HUES6 (cell line): ENCODE data around the gene PAQR9.

ENCODE experiments used
- H3K27ac ChIP-seq: 2 replicates; pipeline ENCODE4 v1.7.0; 2013; ENCODE audit warnings: low read depth, mild to moderate bottlenecking, low read length, inconsistent platforms
- H3K27me3 ChIP-seq: 2 replicates; pipeline ENCODE4 v1.6.1; 2013; ENCODE audit warnings: low read length; ENCODE audit not compliant: control insufficient read depth, insufficient read depth
- H3K36me3 ChIP-seq: 2 replicates; pipeline ENCODE4 v1.6.1; 2013; ENCODE audit warnings: low read length; ENCODE audit not compliant: control insufficient read depth, insufficient read depth
- H3K4me1 ChIP-seq: 2 replicates; pipeline ENCODE4 v1.6.1; 2013; ENCODE audit warnings: low read length; ENCODE audit not compliant: control insufficient read depth, insufficient read depth
- H3K4me3 ChIP-seq: 2 replicates; pipeline ENCODE4 v1.5.1; 2013; ENCODE audit warnings: low read depth, low read length
- H3K9ac ChIP-seq: one replicate; pipeline ENCODE4 v1.6.1; 2013; ENCODE audit warnings: mild to moderate bottlenecking, low read length
- H3K9me3 ChIP-seq: 2 replicates; pipeline ENCODE4 v1.6.1; 2013; ENCODE audit warnings: low read depth, low read length; ENCODE audit not compliant: control insufficient read depth, insufficient read depth

The PAQR9 gene

DNA sequence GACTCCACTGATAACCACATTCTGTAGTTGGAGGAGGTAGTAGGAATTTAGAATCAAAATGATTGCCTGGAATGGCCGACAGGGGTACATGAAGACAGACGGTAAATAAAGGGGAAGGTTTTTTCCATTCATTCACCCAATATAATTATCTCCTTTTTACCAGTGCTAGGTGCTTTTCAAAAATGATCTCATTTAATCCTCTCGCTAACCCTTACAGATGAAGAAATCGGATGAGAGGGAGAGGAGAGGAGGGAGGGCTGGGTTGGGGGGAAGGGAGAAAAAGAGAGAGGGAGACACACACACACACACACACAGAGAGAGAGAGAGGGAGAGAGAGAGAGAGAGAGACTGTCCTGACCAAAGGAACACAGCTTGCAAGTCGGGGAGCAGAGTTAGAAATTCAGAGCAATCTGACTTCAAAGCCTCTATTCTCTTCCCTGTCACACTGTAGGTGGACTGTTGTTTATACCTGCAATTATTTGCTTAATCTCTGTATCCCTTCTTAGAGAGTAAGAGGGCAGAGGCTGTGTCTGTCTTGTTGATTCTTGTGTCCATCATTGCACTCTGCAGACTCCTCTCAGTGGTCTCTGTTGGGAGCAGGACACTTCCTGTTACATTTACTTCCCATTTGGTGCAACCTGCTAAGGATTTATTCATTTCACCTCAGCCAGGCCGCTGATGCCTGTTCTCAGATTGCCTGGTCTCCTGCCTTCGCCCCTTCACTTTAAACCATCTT lies 18.7 kb upstream of the PAQR9 start:
- Histone ChIP-seq H3K27me3 (no peaks in the 10 kb centered on the region), H3K4me3 (no peak overlapping the region), H3K4me1 (peaks cover 19% of the 10 kb centered on the region), H3K36me3 (no peaks in the 10 kb centered on the region), H3K9me3 (no peaks in the 10 kb centered on the region), H3K9ac (no peak overlapping the region), H3K27ac (no peak overlapping the region)

DNA sequence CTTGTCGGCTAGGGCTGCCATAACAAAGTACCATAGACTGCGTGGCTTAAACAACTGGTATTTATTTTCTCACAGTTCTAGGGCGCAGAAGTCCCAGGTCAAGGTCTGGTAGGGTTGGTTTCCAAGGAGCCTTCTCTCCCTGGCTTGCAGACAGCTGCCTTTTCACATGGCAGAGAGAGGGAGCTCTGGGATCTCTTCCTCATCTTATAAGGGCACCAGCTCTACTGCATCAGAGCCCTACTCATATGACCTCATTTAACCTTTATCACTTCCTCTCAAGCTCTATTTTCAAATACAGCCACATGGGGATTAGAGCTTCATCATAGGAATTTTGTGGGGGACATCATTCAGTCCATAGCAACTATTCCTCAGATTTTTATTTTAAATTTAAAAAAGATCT lies 17.6 kb upstream of the PAQR9 start:
- no peaks in the 10 kb centered on the region for H3K36me3 ChIP-seq
- no peak overlapping the region for H3K9ac ChIP-seq
- H3K9me3 ChIP-seq, result no peaks in the 10 kb centered on the region
- H3K4me3 ChIP-seq, result no peak overlapping the region
- H3K4me1 ChIP-seq, result peaks cover 18% of the 10 kb centered on the region
- H3K27me3 ChIP-seq, result no peaks in the 10 kb centered on the region
- H3K27ac ChIP-seq, result no peak overlapping the region

DNA sequence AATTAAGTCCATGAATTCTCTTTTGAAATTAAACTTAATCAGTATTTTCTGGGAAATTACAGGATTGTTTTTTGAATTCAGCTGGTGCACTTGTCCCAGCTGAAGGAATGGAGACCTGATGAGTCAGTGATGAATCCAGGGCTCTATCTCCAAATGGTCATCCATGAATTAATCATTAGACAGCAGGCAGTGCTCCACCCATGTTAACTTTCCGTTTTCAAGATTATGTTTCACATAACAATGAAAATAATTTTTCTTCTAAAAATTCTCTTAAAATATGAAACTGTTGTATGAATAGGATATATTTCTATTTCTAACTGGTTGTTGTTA lies 13.9 kb upstream of the PAQR9 start:
- Histone ChIP-seq H3K9ac (no peak overlapping the region), H3K27me3 (no peaks in the 10 kb centered on the region), H3K4me1 (peaks cover 16% of the 10 kb centered on the region), H3K27ac (no peak overlapping the region), H3K4me3 (no peak overlapping the region), H3K36me3 (no peaks in the 10 kb centered on the region), H3K9me3 (no peaks in the 10 kb centered on the region)

DNA sequence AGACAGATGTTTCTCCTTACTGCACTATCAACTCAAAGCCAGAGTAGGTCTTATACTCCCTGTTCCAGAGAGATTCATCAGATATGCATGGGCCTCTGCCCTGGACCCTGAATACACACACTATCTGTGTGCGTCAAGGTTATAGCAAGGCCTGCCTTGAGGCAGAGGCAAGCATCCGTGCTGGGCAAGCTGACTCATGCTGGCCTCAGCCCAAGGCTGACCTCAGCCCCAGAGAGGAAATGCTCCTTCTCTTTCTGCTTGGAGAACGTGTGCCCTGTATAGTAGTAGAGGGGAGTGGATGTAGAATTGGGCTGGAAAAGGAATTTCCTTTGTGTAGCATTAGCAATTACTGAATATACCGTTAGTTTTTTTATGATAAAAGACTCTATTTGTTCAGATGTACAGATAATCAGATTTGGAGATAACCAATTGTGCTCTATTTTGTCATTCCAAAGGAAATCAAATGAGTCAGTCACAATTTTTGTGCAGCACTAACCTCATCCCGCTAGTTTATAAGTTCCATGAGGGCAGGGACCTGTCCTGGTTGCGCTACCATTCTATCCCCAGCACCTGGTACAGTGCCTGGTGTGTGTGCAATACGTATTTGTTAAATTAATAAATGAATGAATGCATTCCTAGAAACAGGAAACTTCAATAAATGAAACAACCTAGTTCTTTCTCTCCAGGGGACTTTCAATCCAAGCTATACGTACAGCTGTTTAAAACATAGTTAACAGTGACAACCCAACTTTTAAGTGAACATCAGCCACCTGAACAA lies 13.3 kb upstream of the PAQR9 start:
- Histone ChIP-seq H3K4me1 (peaks cover 11% of the 10 kb centered on the region), H3K9ac (no peak overlapping the region), H3K36me3 (no peaks in the 10 kb centered on the region), H3K27me3 (no peaks in the 10 kb centered on the region), H3K27ac (no peak overlapping the region), H3K4me3 (no peak overlapping the region), H3K9me3 (no peaks in the 10 kb centered on the region)

DNA sequence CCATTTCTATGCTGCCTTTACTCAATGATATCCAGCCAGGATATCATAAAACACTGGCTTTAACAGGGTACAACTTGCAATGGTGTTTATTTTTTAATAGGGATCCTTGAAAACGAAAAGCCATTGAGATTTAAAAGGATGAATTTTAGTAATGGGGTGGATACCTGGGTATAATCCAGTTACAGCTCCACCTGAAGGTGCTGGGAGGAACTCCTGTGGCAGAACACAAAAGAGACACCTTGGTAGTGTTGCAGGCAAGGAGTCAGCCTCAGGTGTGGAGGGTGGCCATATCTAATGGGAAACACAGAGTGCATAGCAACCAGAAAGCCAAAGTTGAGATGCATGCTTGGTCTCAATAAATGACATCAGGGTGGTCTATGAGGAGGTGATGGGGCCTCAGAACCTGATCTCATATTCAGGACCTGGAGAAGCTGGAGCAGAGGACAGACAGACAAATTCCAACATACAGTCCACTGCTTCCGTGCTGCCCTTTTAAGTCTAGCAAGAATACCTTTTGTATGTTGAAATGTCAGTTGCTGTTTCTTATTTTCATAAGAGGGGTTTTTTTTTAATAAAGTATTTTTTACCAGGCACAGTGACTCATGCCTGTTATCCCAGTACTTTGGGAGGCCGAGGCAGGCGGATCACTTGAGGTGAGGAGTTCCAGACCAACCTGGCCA lies 12.0 kb upstream of the PAQR9 start:
- H3K27ac ChIP-seq, result no peak overlapping the region

DNA sequence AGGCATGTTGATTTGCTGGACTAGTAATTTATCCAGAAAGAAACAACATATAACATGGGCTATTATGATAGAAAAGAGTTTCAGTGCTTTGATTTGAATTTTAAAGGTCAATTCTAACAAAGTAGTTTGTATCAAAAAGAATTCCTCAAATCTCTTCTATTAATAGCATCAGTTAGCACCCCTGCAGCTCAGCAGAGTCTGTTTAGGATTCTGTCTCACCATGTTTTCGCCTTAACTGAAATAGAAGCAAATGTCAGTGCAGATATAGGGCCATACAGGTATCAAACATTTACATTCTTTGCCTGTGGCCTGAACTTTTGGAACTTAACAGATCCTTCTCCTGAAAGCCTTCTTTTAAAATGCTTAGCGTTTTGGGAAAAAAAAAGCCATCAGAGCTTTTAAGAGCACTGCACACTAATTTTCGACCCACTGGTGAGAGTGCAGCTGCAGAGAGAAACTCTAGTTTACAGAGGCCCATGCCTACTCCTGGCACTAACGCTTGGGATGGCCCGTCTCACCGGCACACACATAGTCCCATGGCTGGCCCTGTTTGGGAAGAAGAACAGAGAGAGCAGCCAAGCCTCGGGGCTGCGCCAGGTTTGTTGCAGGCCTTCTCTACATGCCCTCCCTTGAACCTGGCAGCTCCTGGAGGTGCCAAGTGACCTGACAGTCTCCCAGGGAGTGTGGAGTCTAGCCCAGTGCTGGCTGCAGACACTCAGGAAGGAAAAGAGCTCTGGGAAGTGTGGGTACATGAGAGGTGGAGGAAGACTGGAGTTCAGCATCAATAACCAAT lies 9.9 kb upstream of the PAQR9 start:
- no peaks in the 10 kb centered on the region for H3K4me1 ChIP-seq
- H3K27me3 ChIP-seq, result no peaks in the 10 kb centered on the region
- no peaks in the 10 kb centered on the region for H3K36me3 ChIP-seq
- H3K9me3 ChIP-seq, result no peaks in the 10 kb centered on the region
- H3K9ac ChIP-seq, result no peak overlapping the region
- no peak overlapping the region for H3K4me3 ChIP-seq
- H3K27ac ChIP-seq, result no peak overlapping the region

More for the DNA sequence above, 12.0 kb upstream of the PAQR9 start:
- H3K27me3 ChIP-seq, result no peaks in the 10 kb centered on the region
- no peak overlapping the region for H3K4me3 ChIP-seq
- no peaks in the 10 kb centered on the region for H3K36me3 ChIP-seq
- H3K9ac ChIP-seq, result no peak overlapping the region
- H3K4me1 ChIP-seq, result no peaks in the 10 kb centered on the region
- H3K9me3 ChIP-seq, result no peaks in the 10 kb centered on the region

DNA sequence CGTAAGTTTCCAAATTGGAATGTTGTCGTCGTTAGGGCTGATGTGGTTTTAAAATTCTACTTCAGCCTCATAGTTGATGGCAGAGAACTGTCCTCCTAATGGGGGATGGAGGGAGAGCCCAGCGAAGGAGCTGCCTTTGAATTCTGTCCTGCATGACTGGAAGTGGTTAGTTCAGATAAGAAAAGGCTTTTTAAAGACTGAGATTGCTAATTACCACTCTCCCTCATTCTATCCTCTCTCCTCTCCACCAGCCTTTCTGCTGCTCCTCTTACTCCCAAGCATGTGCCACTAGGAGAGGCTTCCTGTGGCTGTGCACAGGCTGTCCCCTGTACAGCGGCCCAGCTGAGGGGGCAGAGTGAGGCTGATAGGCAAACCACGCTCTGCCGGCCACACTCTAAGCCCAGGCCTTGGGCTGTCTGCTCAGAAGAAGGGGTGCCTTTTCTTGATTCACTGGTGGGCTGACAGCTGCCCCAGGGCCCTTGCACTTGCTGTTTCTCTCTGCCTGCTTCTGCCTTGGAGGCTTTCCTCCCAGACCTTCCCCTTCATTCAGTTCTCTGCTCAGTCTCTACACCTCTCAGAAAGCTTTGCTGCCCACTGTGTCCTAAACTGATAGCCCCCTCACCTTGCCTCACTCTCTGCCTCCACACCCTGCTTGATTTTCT lies 8.7 kb upstream of the PAQR9 start:
- H3K27me3 ChIP-seq, result no peaks in the 10 kb centered on the region
- no peak overlapping the region for H3K9ac ChIP-seq
- H3K4me3 ChIP-seq, result no peak overlapping the region
- no peak overlapping the region for H3K27ac ChIP-seq
- H3K9me3 ChIP-seq, result no peaks in the 10 kb centered on the region
- H3K36me3 ChIP-seq, result no peaks in the 10 kb centered on the region
- no peaks in the 10 kb centered on the region for H3K4me1 ChIP-seq

DNA sequence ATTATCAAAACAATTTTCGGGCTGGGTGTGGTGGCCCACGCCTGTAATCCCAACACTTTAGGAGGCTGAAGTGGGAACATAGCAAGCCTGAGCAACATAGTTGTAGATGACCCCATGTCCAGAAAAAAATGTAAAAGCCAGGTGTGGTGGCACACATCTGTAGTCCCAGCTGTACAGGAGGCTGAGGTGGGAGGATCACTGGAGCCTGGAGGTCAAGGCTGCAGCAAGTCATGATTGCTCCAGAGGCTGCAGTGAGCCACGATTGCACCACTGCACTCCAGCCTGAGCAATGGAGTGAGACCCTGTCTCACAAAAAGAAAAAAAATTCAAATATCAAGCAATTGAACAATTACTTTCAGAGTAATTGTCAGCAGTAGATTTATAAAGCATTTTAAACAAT lies 8.0 kb upstream of the PAQR9 start:
- Histone ChIP-seq H3K9me3 (no peaks in the 10 kb centered on the region), H3K4me3 (no peak overlapping the region), H3K36me3 (no peaks in the 10 kb centered on the region), H3K27ac (no peak overlapping the region), H3K4me1 (no peaks in the 10 kb centered on the region), H3K27me3 (no peaks in the 10 kb centered on the region), H3K9ac (no peak overlapping the region)

DNA sequence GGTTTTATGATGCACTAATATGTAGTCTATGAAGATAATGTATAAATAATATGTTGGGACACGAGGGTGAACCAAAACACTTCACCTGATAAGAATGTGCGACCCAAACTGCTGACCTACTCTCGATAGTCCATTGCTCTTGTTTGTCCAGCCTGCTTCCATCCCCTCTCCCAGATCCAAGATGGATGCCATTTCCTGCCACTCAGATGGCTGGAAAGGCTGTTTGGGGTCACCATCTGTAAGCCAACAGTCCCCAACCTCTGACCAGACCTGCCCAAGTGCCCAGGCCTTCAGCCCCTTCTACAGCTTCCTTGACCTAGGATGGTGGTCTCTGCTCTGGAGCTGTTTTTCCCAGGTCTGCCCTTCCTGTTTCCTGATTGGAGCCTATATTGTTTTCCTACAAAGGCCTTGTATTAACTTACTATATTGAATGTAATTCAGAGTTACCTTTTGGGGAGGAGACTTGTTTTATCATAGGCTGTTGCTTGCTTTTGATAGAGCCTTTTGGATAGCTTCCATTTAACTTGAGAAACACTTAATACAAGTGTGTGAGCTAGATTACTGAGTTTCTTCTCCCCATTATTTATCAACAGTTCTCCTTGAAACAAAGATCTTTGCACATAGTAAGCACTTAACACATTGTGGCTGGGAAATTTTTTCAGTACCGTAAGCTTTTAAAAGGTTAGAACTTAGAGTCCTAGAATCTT lies 5.0 kb upstream of the PAQR9 start:
- no peaks in the 10 kb centered on the region for H3K36me3 ChIP-seq
- H3K27ac ChIP-seq, result no peak overlapping the region
- H3K4me3 ChIP-seq, result no peak overlapping the region
- H3K4me1 ChIP-seq, result no peaks in the 10 kb centered on the region
- peaks cover 20% of the 10 kb centered on the region for H3K27me3 ChIP-seq
- no peaks in the 10 kb centered on the region for H3K9me3 ChIP-seq
- no peak overlapping the region for H3K9ac ChIP-seq

DNA sequence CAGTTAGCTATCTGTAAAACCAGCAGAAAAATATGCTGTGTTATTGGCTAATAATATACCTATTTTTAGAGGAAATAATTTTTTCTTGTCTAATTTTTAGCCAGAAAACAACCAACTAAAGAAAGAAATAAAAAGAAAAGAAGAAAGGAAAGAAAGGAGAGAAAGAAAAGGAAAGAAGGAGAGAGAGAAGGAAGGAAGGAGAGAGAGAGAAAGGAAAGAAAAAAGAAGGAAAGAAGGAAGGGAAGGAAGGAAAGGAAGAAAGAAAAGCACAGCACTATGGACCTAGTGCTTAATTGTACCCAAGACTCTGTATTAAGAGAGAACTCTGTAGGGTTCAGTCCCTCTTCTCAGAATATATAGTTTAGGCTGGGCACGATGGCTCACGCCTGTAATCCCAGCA lies 3.3 kb upstream of the PAQR9 start:
- peaks cover 33% of the 10 kb centered on the region for H3K27me3 ChIP-seq
- no peak overlapping the region for H3K4me3 ChIP-seq
- no peaks in the 10 kb centered on the region for H3K9me3 ChIP-seq
- no peaks in the 10 kb centered on the region for H3K36me3 ChIP-seq
- H3K27ac ChIP-seq, result no peak overlapping the region
- no peak overlapping the region for H3K9ac ChIP-seq
- peaks cover 7% of the 10 kb centered on the region; the same call in 1 of the 2 replicates for H3K4me1 ChIP-seq
